Hepatocyte (in vitro differentiated cells): ENCODE measurements around the gene WDR18. TPM values are rescaled to one million over a fixed set of nuclear protein-coding genes. Genes with fewer than 3 reads are reported as not detected.

Source experiments
- DNase-seq: peaks from one replicate; pipeline ENCODE4 v3.0.0-alpha.2; 2016; ENCODE audit warnings: low spot score
- H2AFZ ChIP-seq: fragments of 200-600 bp; sonication (generic); 2 replicates; pipeline ENCODE4 v1.6.0; 2016; ENCODE audit warnings: antibody characterized with exemption, mild to moderate bottlenecking
- H3K27ac ChIP-seq: fragments of 200-600 bp; sonication (generic); 2 replicates; pipeline ENCODE4 v1.5.1; 2016; ENCODE audit warnings: mild to moderate bottlenecking
- H3K27me3 ChIP-seq: fragments of 200-600 bp; sonication (generic); 2 replicates; pipeline ENCODE4 v1.6.1; 2016
- H3K36me3 ChIP-seq: fragments of 200-600 bp; sonication (generic); replicated peaks from 2 replicates; pipeline ENCODE4 v1.5.1; 2016; ENCODE audit warnings: low read depth; ENCODE audit not compliant: insufficient read depth
- H3K4me1 ChIP-seq: fragments of 200-600 bp; sonication (generic); 2 replicates; pipeline ENCODE4 v1.5.1; 2016; ENCODE audit warnings: mild to moderate bottlenecking, moderate library complexity; ENCODE audit not compliant: insufficient read depth
- H3K4me2 ChIP-seq: fragments of 200-600 bp; sonication (generic); 2 replicates; pipeline ENCODE4 v1.6.0; 2016
- H3K4me3 ChIP-seq: fragments of 200-600 bp; sonication (generic); 2 replicates; pipeline ENCODE4 v1.5.1; 2016; ENCODE audit warnings: mild to moderate bottlenecking
- H3K79me2 ChIP-seq: fragments of 200-600 bp; sonication (generic); 2 replicates; pipeline ENCODE4 v1.6.0; 2017; ENCODE audit warnings: mild to moderate bottlenecking
- H3K9me2 ChIP-seq: fragments of 200-600 bp; sonication (generic); replicated peaks from 2 replicates; pipeline ENCODE4 v1.6.0; 2017; ENCODE audit warnings: mild to moderate bottlenecking; ENCODE audit not compliant: insufficient read depth
- H3K9me3 ChIP-seq: fragments of 200-600 bp; sonication (generic); 2 replicates; pipeline ENCODE4 v1.5.1; 2016; ENCODE audit warnings: low read depth, mild to moderate bottlenecking
- H4K20me1 ChIP-seq: fragments of 200-600 bp; sonication (generic); 2 replicates; pipeline ENCODE4 v1.6.0; 2016; ENCODE audit warnings: mild to moderate bottlenecking; ENCODE audit not compliant: insufficient read depth, poor library complexity, severe bottlenecking
- EZH2 ChIP-seq: fragments of 200-600 bp; sonication (generic); IDR thresholded peaks from 2 replicates; pipeline ENCODE4 v1.6.1; 2016; ENCODE audit warnings: antibody characterized with exemption, mild to moderate bottlenecking, borderline replicate concordance
- EZH2phosphoT487 ChIP-seq: fragments of 200-600 bp; sonication (generic); IDR thresholded peaks from one replicate; pipeline ENCODE4 v1.6.1; 2018; ENCODE audit warnings: antibody characterized with exemption, mild to moderate bottlenecking, low read depth, moderate library complexity; ENCODE audit not compliant: unreplicated experiment, severe bottlenecking
- WGBS: methylation state at CpG from one replicate; pipeline ENCODE4 v1.1.6; 2016; ENCODE audit warnings: low lambda C conversion rate; ENCODE audit errors: missing lambda C conversion rate; 5-methylcytosine and 5-hydroxymethylcytosine counted together
- polyA plus RNA-seq: library from polyadenylated mRNA; unstranded; fragments of >200 nt; fragmentation: Nextera tagmentation; extraction: Ambion mirVana; gene quantifications from 2 replicates; pipeline ENCODE4 v1.2.1, GENCODE V29; 2016
- total RNA-seq: library from RNA; depleted of rRNA; stranded (reverse); fragments of >200 nt; gene quantifications from 2 replicates; pipeline ENCODE4 v1.2.3, GENCODE V29; 2014
- TF ChIP-seq, protein P1 (sequence below): fragments of 200-600 bp; sonication (generic); IDR thresholded peaks from 2 replicates; pipeline ENCODE4 v1.5.1; 2016; ENCODE audit warnings: antibody characterized with exemption, mild to moderate bottlenecking; ENCODE audit not compliant: poor library complexity

The WDR18 gene
- total and polyA plus RNA-seq, 2 experiments from 2014 or later = 60.0 to 169 TPM

DNA sequence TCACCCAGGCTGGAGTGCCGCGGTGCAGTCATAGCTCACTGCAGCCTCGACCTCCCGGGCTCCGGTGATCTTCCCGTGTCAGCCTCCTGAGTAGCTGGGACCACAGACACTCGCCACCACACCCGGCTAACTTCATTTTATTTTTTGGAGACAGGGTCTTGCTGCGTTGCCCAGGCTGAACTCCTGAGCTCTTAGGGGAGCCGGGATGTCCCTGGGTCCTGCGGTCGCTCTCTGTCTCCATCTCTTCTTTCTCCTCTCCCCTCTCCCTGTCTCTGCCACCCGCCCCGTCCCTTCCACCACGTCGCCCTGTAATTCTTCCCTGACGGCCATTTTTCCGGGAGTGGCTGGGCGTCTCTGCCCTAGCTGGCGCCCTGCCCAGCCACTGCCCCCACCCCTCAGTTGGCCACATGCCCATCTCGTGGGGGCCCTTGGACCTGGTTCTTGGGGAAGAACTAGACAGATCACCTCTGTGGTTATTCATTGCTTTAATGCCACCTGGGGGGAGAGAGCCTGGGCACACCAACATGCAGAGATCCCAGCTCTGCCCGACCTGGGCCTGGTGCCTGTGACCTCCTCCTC, 39.4 kb upstream of the WDR18 start:
- no peaks in the 10 kb centered on the region for H3K27me3 ChIP-seq
- peak overlapping the region; percentile 57 for H3K4me2 ChIP-seq
- H3K9me3 ChIP-seq = no peaks in the 10 kb centered on the region
- peaks cover 100% of the 10 kb centered on the region for H3K79me2 ChIP-seq
- H3K9me2 ChIP-seq = no peaks in the 10 kb centered on the region
- peak overlapping the region; percentile 86 for H3K27ac ChIP-seq
- no peak for TF ChIP-seq EZH2phosphoT487
- no peak for TF ChIP-seq EZH2
- TF ChIP-seq, protein P1, sequence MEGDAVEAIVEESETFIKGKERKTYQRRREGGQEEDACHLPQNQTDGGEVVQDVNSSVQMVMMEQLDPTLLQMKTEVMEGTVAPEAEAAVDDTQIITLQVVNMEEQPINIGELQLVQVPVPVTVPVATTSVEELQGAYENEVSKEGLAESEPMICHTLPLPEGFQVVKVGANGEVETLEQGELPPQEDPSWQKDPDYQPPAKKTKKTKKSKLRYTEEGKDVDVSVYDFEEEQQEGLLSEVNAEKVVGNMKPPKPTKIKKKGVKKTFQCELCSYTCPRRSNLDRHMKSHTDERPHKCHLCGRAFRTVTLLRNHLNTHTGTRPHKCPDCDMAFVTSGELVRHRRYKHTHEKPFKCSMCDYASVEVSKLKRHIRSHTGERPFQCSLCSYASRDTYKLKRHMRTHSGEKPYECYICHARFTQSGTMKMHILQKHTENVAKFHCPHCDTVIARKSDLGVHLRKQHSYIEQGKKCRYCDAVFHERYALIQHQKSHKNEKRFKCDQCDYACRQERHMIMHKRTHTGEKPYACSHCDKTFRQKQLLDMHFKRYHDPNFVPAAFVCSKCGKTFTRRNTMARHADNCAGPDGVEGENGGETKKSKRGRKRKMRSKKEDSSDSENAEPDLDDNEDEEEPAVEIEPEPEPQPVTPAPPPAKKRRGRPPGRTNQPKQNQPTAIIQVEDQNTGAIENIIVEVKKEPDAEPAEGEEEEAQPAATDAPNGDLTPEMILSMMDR = no peak
- no peak overlapping the region for H2AFZ ChIP-seq
- no peak overlapping the region for H3K4me3 ChIP-seq
- no peaks in the 10 kb centered on the region for H3K36me3 ChIP-seq
- DNase-seq = no peak
- H4K20me1 ChIP-seq = peaks cover 67% of the 10 kb centered on the region
- peaks cover 37% of the 10 kb centered on the region for H3K4me1 ChIP-seq
- WGBS = 68% methylated on average over 15 of the region's 22 CpGs

- H4K20me1 ChIP-seq = peaks cover 59% of the 10 kb centered on the region
- 93% methylated on average over 37 of the region's 37 CpGs for WGBS
- no peaks in the 10 kb centered on the region for H3K27me3 ChIP-seq
- H3K9me3 ChIP-seq = no peaks in the 10 kb centered on the region
- peaks cover 97% of the 10 kb centered on the region for H3K79me2 ChIP-seq
- no peak overlapping the region for H3K4me2 ChIP-seq
- peak overlapping the region; percentile 86 for H3K27ac ChIP-seq
- no peak overlapping the region for H3K4me3 ChIP-seq
- H3K36me3 ChIP-seq = no peaks in the 10 kb centered on the region
- H2AFZ ChIP-seq = no peak overlapping the region
- DNase-seq = no peak
- no peak for TF ChIP-seq EZH2
- TF ChIP-seq, protein P1 = no peak
- TF ChIP-seq EZH2phosphoT487 = no peak
- no peaks in the 10 kb centered on the region for H3K9me2 ChIP-seq
- peaks cover 36% of the 10 kb centered on the region for H3K4me1 ChIP-seq
Measured at GRCh38 chr19:945401-946252, 38.5 kb upstream of the WDR18 start.

DNA sequence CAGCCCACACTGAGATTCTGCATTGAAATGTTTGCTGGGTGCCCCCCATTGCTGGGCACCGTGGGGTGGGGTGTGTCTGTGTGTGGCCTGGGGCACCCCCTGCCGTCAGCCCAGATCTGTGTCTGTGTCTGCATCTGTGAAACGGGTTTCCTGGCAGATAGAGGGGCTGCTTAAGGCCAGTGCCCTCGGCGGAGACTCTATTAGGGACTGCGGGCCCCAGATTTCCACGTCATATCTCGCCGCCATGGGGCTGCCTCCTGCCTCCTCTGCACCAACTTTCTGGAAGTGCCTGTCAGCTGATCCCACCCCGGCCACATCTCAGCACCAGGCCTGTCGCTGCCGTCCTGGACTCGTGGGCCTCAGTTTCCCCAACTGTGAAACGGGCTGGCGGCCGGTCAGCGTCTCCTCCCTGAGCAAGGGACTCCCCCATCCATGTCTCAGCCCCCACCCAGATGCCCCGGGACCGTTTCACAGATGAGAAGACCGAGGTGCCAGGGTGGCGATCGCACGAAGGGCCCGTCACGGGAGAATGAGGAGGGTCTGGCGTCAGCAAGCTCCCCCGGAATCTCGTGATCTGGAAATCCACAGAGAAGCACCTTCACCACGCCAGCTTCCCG, 36.9 kb upstream of the WDR18 start:
- WGBS = 95% methylated on average over 30 of the region's 30 CpGs
- no peak overlapping the region for H3K4me3 ChIP-seq

More for the DNA sequence above, 36.9 kb upstream of the WDR18 start:
- peaks cover 52% of the 10 kb centered on the region for H3K4me1 ChIP-seq
- H3K9me2 ChIP-seq = no peaks in the 10 kb centered on the region
- peak; percentile 7 for DNase-seq
- H3K4me2 ChIP-seq = no peak overlapping the region
- peak overlapping the region; percentile 78 for H3K27ac ChIP-seq
- no peaks in the 10 kb centered on the region for H3K27me3 ChIP-seq
- no peaks in the 10 kb centered on the region for H3K9me3 ChIP-seq
- H2AFZ ChIP-seq = no peak overlapping the region
- TF ChIP-seq, protein P1 = no peak
- no peak for TF ChIP-seq EZH2
- H3K36me3 ChIP-seq = no peaks in the 10 kb centered on the region
- H4K20me1 ChIP-seq = peaks cover 44% of the 10 kb centered on the region
- H3K79me2 ChIP-seq = peaks cover 97% of the 10 kb centered on the region
